K562 (cell line): ENCODE results near the gene AGPAT3. TPM values are rescaled to one million over a fixed set of nuclear protein-coding genes. Genes with fewer than 3 reads are reported as not detected.

ENCODE experiments used
- FOXO4 ChIP-seq: fragments of 450-650 bp; formaldehyde crosslinking; IDR thresholded peaks from 2 replicates; pipeline ENCODE4 v1.4.0; 2020; ENCODE audit warnings: mild to moderate bottlenecking, moderate library complexity
- GTF2B ChIP-seq: IDR thresholded peaks from 2 replicates; pipeline ENCODE4 v1.6.1; 2011; ENCODE audit not compliant: insufficient read length; ENCODE audit errors: extremely low read depth
- HMG20B ChIP-seq: fragments of 250-450 bp; sonication (Bioruptor Pico); IDR thresholded peaks from 2 replicates; pipeline ENCODE4 v1.5.0; 2021; ENCODE audit warnings: mild to moderate bottlenecking
- HNRNPH1 ChIP-seq: fragments of 200-400 bp; formaldehyde crosslinking; optimal IDR thresholded peaks from 2 replicates; pipeline ENCODE3; 2017; ENCODE audit warnings: low read depth, mild to moderate bottlenecking, low read length, moderate library complexity
- KHSRP ChIP-seq: fragments of 450-650 bp; IDR thresholded peaks from 2 replicates; pipeline ENCODE4 v1.6.1; 2017
- MEF2A ChIP-seq: IDR thresholded peaks from 2 replicates; pipeline ENCODE4 v1.6.1; 2011; ENCODE audit warnings: low read depth, mild to moderate bottlenecking, low read length, moderate library complexity; ENCODE audit not compliant: control insufficient read depth
- NR2C1 ChIP-seq, 2 experiments: fragments of 450-650 bp; IDR thresholded peaks; 2 replicates each; pipeline ENCODE4 v1.6.1; 2017; ENCODE audit warnings: mild to moderate bottlenecking in 2 of 2, antibody characterized with exemption in 1 of 2, inconsistent platforms in 1 of 2, missing compliant biosample characterization in 1 of 2, missing genetic modification characterization in 1 of 2
- SMARCA4 ChIP-seq: fragments of 450-650 bp; IDR thresholded peaks from 2 replicates; pipeline ENCODE4 v1.6.1; 2016
- ZBTB12 ChIP-seq: fragments of 250-450 bp; sonication (Bioruptor Pico); IDR thresholded peaks from 2 replicates; pipeline ENCODE4 v1.4.0; 2020
- ZBTB33 ChIP-seq: sonication (generic); formaldehyde crosslinking; IDR thresholded peaks from 2 replicates; pipeline ENCODE4 v1.8.1; 2023; ENCODE audit warnings: mild to moderate bottlenecking, missing genetic modification reagents
- ZBTB49 ChIP-seq: sonication (generic); formaldehyde crosslinking; IDR thresholded peaks from 2 replicates; pipeline ENCODE4 v1.8.0; 2022; ENCODE audit warnings: missing genetic modification reagents, mild to moderate bottlenecking, borderline replicate concordance
- ZNF165 ChIP-seq: fragments of 250-450 bp; sonication (Bioruptor Pico); IDR thresholded peaks from 2 replicates; pipeline ENCODE4 v1.4.0; 2020; ENCODE audit warnings: borderline replicate concordance
- ZNF639 ChIP-seq, 2 experiments: fragments of 200-800 bp in 1 of 2; sonication (Bioruptor generic) in 1 of 2; sonication (generic) in 1 of 2; formaldehyde crosslinking in 1 of 2; IDR thresholded peaks in 1 of 2; conservative IDR thresholded peaks in 1 of 2; 2 replicates each; pipeline versions ENCODE4 v1.5.0 to v1.6.1; 2016 to 2020; ENCODE audit warnings: missing compliant biosample characterization in 1 of 2, missing genetic modification characterization in 1 of 2, missing genetic modification reagents in 1 of 2
- ZZZ3 ChIP-seq: fragments of 450-650 bp; IDR thresholded peaks from 2 replicates; pipeline ENCODE4 v1.6.1; 2016; ENCODE audit warnings: antibody characterized with exemption, mild to moderate bottlenecking, moderate library complexity
- polyA plus RNA-seq, 8 experiments: library from polyadenylated mRNA; depleted of rRNA in 4 of 8; stranded (reverse) in 5 of 8; unstranded in 3 of 8; fragments of >200 nt; fragmentation: Nextera tagmentation in 2 of 8; fragmentation: Illumina TruSeq in 1 of 8; extraction: Ambion mirVana in 2 of 8; extraction: Trizol in 1 of 8; gene quantifications; 2 replicates each; pipeline versions ENCODE4 v1.2.1 to v1.2.3, GENCODE V29; 2011 to 2014; ENCODE audit warnings: inconsistent platforms in 1 of 8, missing spikeins in 1 of 8
- total RNA-seq, 7 experiments: library from RNA; depleted of rRNA in 6 of 7; stranded (reverse); fragments of >200 nt in 6 of 7; fragmentation: Illumina TruSeq in 2 of 7; extraction: Trizol in 2 of 7; gene quantifications; 2 replicates each; pipeline versions ENCODE4 v1.2.1 to v1.2.3, GENCODE V29; 2011 to 2021; ENCODE audit warnings: low replicate concordance in 1 of 7

AGPAT3 gene
- total and polyA plus RNA-seq, 9 of the 15 experiments (the other 6 are each of a cell fraction or from before 2014, with no cell fraction given) = 1.5 to 88.4 (median 35.7) TPM

GRCh38 chr21:43913928-43914327, 48.9 kb downstream of the AGPAT3 start (continued):
- TF ChIP-seq ZNF639 (CRISPR knock-in tag; conservative IDR thresholded peaks at IDR 0.05 in 1 of 2, IDR thresholded peaks at IDR 0.05 in 1 of 2) (no peak), NR2C1 (IDR thresholded peaks at IDR 0.05) (no peak), NR2C1 (tag; IDR thresholded peaks at IDR 0.05) (no peak), HMG20B (CRISPR knock-in tag) (no peak), GTF2B (no peak), FOXO4 (CRISPR knock-in tag) (no peak), ZZZ3 (no peak), MEF2A (peak; percentile 60), ZBTB12 (CRISPR knock-in tag) (peak; percentile 31; the same call in 1 of the 2 replicates), SMARCA4 (no peak), HNRNPH1 (no peak), KHSRP (no peak), ZBTB49 (CRISPR knock-in tag) (no peak), ZBTB33 (CRISPR knock-in tag) (no peak), ZNF165 (CRISPR knock-in tag) (no peak)
